HEK293 (cell line): ENCODE data around the gene CLCF1.

ENCODE experiments used
- KLF10 ChIP-seq: fragments of 450-650 bp; IDR thresholded peaks from 2 replicates; pipeline ENCODE4 v1.5.1; 2018; ENCODE audit warnings: missing biosample characterization, mild to moderate bottlenecking, missing genetic modification characterization
- ZNF354C ChIP-seq: fragments of 450-650 bp; formaldehyde crosslinking; IDR thresholded peaks from 2 replicates; pipeline ENCODE4 v1.5.1; 2016; ENCODE audit warnings: missing biosample characterization, missing genetic modification characterization, low read depth, borderline replicate concordance
- ZNF548 ChIP-seq: fragments of 450-650 bp; formaldehyde crosslinking; IDR thresholded peaks from 2 replicates; pipeline ENCODE4 v1.5.1; 2016; ENCODE audit warnings: missing biosample characterization, missing genetic modification characterization
- ZNF558 ChIP-seq: fragments of 450-650 bp; formaldehyde crosslinking; IDR thresholded peaks from 2 replicates; pipeline ENCODE4 v1.5.1; 2016; ENCODE audit warnings: missing biosample characterization, missing genetic modification characterization
- ZNF768 ChIP-seq: fragments of 450-650 bp; formaldehyde crosslinking; IDR thresholded peaks from 2 replicates; pipeline ENCODE4 v1.5.1; 2018; ENCODE audit warnings: missing biosample characterization, mild to moderate bottlenecking, missing genetic modification characterization
- TF ChIP-seq, protein P1 (sequence below): fragments of 450-650 bp; formaldehyde crosslinking; IDR thresholded peaks from 2 replicates; pipeline ENCODE4 v1.5.1; 2016; ENCODE audit warnings: missing biosample characterization, missing genetic modification characterization
- TF ChIP-seq, protein P2 (sequence below): fragments of 450-650 bp; formaldehyde crosslinking; IDR thresholded peaks from 2 replicates; pipeline ENCODE4 v1.5.1; 2016; ENCODE audit warnings: missing biosample characterization, missing genetic modification characterization

DNA sequence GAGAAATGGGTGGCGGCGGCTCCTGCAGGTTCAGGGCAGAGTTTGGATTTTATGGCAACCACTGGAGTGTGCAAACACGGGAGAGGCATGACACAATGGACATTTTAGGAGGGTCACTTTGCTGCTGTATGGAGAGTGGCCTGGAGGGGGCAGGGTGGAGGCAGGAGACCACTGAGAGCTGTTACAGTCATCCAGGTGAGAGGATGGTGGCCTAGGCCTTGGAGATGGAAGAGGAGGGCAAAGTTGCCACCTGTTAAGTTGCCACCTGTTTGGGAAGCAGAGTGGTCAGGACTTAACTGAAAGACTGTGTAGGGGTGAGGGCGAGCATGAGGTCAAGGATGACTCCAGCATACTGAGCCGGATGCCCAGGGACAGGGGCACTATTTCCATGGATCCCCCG, 16.1 kb upstream of the CLCF1 start:
- TF ChIP-seq, protein P1, sequence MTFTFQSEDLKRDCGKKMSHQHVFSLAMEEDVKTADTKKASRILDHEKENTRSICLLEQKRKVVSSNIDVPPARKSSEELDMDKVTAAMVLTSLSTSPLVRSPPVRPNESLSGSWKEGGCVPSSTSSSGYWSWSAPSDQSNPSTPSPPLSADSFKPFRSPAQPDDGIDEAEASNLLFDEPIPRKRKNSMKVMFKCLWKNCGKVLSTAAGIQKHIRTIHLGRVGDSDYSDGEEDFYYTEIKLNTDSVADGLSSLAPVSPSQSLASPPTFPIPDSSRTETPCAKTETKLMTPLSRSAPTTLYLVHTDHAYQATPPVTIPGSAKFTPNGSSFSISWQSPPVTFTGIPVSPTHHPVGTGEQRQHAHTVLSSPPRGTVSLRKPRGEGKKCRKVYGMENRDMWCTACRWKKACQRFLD (tag by site-specific recombination), result no peak
- TF ChIP-seq, protein P2, sequence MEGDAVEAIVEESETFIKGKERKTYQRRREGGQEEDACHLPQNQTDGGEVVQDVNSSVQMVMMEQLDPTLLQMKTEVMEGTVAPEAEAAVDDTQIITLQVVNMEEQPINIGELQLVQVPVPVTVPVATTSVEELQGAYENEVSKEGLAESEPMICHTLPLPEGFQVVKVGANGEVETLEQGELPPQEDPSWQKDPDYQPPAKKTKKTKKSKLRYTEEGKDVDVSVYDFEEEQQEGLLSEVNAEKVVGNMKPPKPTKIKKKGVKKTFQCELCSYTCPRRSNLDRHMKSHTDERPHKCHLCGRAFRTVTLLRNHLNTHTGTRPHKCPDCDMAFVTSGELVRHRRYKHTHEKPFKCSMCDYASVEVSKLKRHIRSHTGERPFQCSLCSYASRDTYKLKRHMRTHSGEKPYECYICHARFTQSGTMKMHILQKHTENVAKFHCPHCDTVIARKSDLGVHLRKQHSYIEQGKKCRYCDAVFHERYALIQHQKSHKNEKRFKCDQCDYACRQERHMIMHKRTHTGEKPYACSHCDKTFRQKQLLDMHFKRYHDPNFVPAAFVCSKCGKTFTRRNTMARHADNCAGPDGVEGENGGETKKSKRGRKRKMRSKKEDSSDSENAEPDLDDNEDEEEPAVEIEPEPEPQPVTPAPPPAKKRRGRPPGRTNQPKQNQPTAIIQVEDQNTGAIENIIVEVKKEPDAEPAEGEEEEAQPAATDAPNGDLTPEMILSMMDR (tag by site-specific recombination), result peak; percentile 56
- TF ChIP-seq ZNF354C (tag by site-specific recombination) (no peak), ZNF768 (tag by site-specific recombination) (no peak), ZNF548 (no peak), ZNF558 (tag by site-specific recombination) (no peak), KLF10 (no peak)
